H1 (cell line): Measurements from ENCODE around the gene OR6C65.

ENCODE experiments used
- ATF2 ChIP-seq: IDR thresholded peaks from 2 replicates; pipeline ENCODE4 v1.6.1; 2012; ENCODE audit warnings: low read length, inconsistent platforms
- ATF3 ChIP-seq: IDR thresholded peaks from 2 replicates; pipeline ENCODE4 v1.6.1; 2011; ENCODE audit warnings: low read depth, mild to moderate bottlenecking, low read length; ENCODE audit not compliant: insufficient read depth
- CTCF ChIP-seq, 3 experiments: IDR thresholded peaks; 1 replicate in 2 of 3; 2 replicates in 1 of 3; pipeline versions ENCODE4 v1.5.1 to v1.6.1; 2011; ENCODE audit warnings: low read length in 3 of 3, mild to moderate bottlenecking in 3 of 3, inconsistent platforms in 2 of 3, low read depth in 1 of 3, moderate library complexity in 1 of 3; ENCODE audit not compliant: insufficient read depth in 1 of 3; ENCODE audit errors: control extremely low read depth in 1 of 3
- E2F6 ChIP-seq: IDR thresholded peaks from 2 replicates; pipeline ENCODE4 v1.6.1; 2012; ENCODE audit warnings: inconsistent platforms
- JUN ChIP-seq: IDR thresholded peaks from 2 replicates; pipeline ENCODE4 v1.6.1; 2011; ENCODE audit warnings: low read depth, mild to moderate bottlenecking, improper control_type of control experiment, low read length
- KDM5A ChIP-seq: fragments of 200-600 bp; IDR thresholded peaks from 2 replicates; pipeline ENCODE4 v1.7.1; 2012; ENCODE audit warnings: mild to moderate bottlenecking, low read length, inconsistent platforms, mixed read lengths
- MAFK ChIP-seq: IDR thresholded peaks from 2 replicates; pipeline ENCODE4 v1.6.1; 2012; ENCODE audit warnings: low read depth, mild to moderate bottlenecking, improper control_type of control experiment, low read length
- MAX ChIP-seq: IDR thresholded peaks from 2 replicates; pipeline ENCODE4 v1.6.1; 2012; ENCODE audit warnings: inconsistent platforms
- POLR2A ChIP-seq, 2 experiments: IDR thresholded peaks; 1 replicate in 1 of 2; 2 replicates in 1 of 2; pipeline ENCODE4 v1.6.1; 2011; ENCODE audit warnings: low read depth in 2 of 2, low read length in 2 of 2, mild to moderate bottlenecking in 2 of 2; ENCODE audit errors: control extremely low read depth in 1 of 2
- POLR2AphosphoS5 ChIP-seq: IDR thresholded peaks from 2 replicates; pipeline ENCODE4 v1.6.1; 2011; ENCODE audit warnings: low read depth, low read length
- RXRA ChIP-seq: IDR thresholded peaks from 2 replicates; pipeline ENCODE4 v1.6.1; 2011; ENCODE audit warnings: low read depth, mild to moderate bottlenecking, low read length, moderate library complexity; ENCODE audit not compliant: insufficient read depth
- SRF ChIP-seq: IDR thresholded peaks from 2 replicates; pipeline ENCODE4 v1.6.1; 2011; ENCODE audit warnings: mild to moderate bottlenecking, low read depth, low read length, moderate library complexity
- TEAD4 ChIP-seq: IDR thresholded peaks from 2 replicates; pipeline ENCODE4 v1.6.1; 2012; ENCODE audit warnings: low read depth, low read length, inconsistent platforms, mixed read lengths
- YY1 ChIP-seq: IDR thresholded peaks from 2 replicates; pipeline ENCODE4 v1.6.1; 2011; ENCODE audit warnings: low read depth, mild to moderate bottlenecking, low read length

- no peak for TF ChIP-seq ATF2
- no peak for TF ChIP-seq TEAD4
- TF ChIP-seq SRF: no peak
- TF ChIP-seq POLR2A (IDR thresholded peaks at IDR 0.05; ENCODE audit: control extremely low read depth in 1 of 2, low read depth in 2 of 2, low read length in 2 of 2): no peak
- TF ChIP-seq MAX: no peak
- TF ChIP-seq YY1: no peak
- TF ChIP-seq CTCF (IDR thresholded peaks at IDR 0.05; ENCODE audit: control extremely low read depth in 1 of 3, insufficient read depth in 1 of 3, low read depth in 1 of 3, low read length in 3 of 3): no peak
- no peak for TF ChIP-seq KDM5A
- TF ChIP-seq ATF3: no peak
- TF ChIP-seq POLR2AphosphoS5: no peak
- no peak for TF ChIP-seq JUN
- no peak for TF ChIP-seq RXRA
- no peak for TF ChIP-seq E2F6
- no peak for TF ChIP-seq MAFK
These were observed 46.0 kb downstream of the OR6C65 start for GRCh38 chr12:55446326-55446725.
